Embryonic facial prominence (tissue), 1 donor: ENCODE measurements around the gene MTPN.

Experiments
- DNase-seq: peaks from one replicate; pipeline ENCODE4 v3.0.0-alpha.2; 2016; ENCODE audit errors: extremely low spot score

The MTPN gene, protein sequence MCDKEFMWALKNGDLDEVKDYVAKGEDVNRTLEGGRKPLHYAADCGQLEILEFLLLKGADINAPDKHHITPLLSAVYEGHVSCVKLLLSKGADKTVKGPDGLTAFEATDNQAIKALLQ

DNA sequence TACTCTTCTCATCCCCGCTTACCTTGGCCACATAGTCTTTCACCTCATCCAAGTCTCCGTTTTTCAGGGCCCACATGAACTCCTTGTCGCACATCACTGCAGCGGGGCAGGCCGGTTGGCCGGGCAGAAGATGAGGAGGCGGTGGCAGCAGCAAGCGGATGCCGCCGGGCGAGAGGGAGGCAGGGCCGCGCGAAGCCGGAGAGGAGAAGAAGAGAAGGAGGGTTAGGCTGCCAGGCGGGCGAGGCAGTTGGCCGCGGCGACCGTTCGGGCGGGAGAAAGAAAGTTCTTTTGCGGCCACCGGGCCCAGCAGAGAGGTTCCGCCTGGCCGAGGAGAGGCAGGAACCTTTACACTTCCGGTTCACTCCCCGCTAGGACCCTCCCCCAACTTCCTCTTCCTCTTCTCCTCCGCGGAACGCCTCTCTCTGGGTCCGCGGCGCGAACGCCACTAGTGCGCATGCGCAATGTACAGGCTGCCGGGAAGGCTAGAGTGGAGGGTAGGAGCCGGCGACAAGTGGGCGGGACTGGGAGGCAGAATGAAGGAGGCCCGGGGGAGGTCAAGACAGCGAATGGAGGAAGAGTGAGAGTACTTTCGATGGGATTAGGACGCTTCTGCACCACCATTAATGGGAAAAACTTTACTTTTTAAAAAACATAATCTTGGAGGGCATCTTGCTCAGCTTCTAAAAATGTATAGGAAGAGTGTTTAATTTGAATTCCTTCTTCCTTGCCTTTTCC lies at the start of gene MTPN:
MTPN (minus strand) TSS at position 353 of the 735 bp plus-strand sequence; CDS start at position 94, 259 bp downstream.
- DNase-seq: peak; percentile 95

DNA sequence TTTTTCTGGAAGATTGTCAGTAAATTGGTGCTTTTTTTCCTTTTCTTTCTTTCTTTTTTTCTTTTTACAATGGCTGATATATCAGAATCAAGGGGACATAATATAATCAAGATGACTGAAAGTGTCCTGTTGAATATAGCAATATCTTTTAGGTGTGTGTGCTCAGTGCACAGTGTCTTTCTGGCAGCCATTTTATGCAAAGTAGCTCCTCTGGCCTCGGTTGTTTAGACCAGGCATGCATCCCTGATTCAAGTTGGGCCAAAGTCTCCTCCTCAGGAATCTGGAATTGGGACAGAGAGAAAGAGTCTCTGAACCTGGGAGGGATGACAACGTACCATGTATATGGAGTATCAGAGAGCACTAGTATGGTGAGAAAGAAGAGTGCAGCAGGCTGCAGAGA lies 49.0 kb upstream of the MTPN start:
- no peak for DNase-seq

DNA sequence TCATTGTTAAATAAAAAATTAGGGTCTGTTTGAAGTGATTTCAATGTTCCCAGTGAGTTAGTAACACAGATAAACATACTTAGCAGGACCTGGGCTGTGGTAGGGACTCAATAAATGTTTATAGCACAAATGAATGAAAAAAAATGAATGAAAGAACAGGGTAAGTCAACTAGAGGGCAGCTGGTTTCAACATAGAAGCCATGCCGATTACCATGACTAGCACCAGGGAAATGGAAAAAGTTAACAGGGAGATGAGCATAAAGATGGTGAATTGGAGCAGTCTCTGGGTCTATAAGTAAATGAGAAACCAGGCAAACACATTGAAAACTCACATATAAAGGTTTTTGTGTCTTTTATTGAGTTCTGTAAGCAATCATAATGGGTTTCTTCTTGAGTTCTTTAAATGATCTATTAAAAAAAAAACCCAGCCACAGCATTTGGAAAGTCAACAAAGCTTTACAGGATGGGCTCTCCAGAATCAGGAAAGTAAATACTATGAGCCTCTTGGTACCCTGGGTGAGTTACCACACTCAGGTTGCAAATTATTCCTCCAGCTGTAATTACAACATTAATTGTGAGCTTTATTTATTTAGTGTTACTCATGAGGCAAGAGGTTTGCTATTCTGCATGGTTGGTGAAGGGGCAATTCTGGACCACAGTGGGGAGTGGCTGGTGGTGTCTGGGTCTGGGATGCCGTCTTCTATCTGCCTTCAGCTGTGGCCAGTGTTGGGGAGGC lies 46.1 kb upstream of the MTPN start:
- no peak for DNase-seq

DNA sequence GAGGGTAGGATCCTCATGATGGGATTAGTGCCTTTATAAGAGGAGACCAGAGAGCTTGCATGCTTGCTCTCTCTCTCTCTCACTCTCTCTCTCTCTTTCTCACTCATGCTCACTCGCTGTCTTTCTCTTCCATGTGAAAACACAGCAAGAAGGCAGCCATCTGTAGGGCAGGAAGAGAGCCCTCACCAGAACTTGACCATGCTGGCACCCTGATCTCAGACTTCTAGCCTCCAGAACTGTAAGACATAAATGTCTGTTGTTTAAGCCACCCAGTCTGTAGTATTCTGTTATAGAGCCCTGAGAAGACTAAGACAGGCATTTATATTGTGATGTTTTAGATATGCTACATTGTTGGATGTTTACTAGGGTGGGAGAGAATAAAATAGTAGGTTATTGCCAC lies 43.4 kb upstream of the MTPN start:
- DNase-seq: no peak

DNA sequence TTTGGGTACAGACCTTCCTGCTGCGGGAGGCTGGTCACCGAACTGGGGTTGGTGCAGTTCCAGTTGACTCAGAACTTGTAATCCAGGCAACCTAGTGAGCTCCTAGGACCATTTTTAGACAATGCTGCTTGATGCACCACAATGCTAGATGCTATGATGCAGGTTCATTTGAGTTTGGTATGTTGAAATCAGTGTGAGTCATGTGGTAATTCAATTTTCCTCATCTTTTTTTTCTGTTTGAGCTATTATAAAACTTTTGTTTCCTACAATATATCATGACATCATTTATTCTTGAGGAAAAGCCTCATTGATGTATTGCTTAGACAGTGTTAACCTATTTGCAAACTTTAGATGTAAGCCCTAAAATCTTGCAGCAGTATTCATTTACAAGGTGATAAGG lies 40.9 kb upstream of the MTPN start:
- no peak for DNase-seq

DNA sequence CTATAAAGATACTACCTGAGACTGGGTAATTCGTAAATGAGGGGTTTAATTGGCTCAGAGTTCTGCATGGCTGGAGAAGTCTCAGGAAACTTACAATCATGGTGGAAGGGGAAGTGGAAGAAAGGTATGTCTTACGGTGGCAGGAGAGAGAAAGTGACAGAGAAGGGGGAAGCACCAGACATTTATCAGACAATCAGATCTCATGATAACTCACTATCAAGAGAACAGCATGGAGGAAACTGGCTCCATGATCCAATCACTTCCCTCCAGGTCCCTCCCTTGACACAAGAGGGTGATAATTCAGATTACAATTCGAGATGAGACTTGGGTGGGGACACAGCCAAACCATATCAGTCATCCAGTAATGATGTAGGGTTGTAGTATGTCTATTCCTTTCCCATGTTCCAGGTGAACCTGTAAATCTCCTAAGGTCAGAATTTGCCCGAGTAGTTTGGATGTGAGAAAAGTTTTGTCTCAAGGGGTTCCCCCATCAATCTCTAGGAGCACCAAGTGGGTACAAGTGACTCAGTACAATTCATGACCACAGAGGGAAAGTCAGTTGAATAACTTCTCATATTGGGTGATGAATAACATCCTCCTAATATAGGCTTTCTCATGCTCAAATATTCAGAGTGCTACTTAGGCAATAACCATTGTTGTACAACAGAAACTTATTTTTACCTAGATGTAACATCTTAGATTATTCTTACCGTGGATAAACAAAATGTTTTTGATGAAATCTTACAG lies 39.7 kb upstream of the MTPN start:
- no peak for DNase-seq

DNA sequence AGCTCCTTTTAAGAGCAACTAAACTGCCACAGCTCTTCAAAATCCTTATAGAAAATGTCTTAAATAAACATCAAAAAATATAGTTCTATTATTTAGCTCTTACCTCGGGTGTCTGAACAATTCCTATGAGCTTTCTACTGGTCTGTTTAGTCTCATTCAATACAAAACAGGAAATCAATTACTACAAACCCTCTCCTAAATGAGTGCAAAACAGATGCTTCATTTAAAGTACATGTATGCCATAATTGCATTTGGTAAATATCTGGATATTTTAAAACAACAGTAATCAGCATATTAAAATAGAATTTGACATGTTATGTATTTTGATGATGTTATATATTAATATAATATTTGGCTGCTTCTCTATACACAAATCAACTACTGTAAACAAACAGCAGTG lies 38.5 kb upstream of the MTPN start:
- no peak for DNase-seq

DNA sequence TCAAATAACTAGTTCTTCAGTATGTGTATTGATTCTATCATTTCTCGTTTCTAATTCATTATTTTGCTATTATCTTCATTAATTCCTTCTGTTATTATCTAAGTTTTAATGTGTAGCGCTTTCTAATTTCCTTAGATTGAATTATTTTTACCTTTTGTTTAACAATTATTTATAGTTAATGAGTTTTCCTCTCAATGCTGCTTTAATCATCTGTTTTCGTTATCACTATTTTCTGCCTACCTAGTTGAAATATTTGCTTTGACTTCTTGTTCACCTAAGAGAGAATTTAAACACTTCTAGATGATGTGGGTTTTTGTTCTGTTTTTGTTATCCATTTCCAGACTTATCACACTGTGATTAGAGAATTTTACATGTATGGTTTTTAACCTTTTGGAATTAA lies 37.5 kb upstream of the MTPN start:
- no peak for DNase-seq

DNA sequence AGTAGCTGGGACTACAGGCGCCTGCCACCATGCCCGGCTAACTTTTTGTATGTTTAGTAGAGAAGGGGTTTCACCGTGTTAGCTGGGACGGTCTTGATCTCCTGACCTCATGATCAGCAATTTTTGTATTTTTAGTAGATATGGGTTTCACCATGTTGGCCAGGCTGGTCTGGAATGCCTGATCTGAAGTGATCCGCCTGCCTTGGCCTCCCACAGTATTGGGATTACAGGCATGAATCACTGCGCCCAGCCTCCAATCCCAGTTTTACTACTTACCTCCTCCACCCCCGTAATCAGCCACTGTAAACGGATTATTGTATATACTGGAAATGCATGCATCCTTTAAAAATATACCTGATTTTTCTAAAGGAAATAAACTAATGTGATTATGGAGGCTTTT lies 35.1 kb upstream of the MTPN start:
- no peak for DNase-seq

DNA sequence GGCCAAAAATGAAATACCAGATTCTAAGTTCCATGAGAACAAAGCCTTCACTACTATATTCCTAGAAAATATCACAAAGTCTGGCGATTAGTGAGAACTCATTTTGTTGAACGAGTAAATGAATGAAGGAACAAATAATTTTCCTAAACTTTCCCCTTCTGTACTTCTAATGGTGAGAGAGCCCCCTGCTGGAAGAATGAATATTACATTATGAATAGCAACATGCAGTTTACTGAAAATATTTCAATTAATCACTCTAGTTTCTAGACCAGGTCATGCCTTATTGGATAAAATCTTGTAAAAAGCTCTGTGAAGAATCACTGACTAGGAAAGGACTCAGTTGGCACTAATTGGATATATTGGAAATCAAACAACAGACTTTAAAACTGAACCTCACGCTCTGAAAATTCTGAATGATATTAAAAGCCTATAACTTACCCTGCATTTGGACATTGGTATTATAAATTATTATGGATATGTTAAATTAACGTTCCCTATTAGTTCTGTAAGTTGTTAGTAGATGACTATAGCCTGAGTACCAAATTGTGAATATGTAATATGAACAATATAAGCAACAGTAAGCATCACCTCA lies 32.4 kb upstream of the MTPN start:
- DNase-seq: peak; percentile 13

DNA sequence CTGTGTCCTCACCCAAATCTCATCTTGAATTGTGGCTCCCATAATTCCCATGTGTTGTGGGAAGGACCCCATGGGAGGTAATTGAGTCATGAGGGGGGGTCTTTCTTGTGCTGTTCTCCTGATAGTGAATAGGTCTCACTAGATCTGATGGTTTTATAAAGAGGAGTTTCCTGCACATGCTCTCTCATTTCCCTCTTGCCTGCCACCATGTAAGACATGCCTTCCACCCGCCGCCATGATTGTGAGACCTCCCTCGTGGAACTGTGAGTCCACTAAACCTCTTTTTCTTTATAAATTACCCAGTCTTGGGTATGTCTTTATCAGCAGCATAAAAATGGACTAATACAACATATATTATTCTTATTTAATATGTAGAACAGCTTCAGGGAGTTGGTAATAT lies 29.0 kb upstream of the MTPN start:
- DNase-seq: no peak

DNA sequence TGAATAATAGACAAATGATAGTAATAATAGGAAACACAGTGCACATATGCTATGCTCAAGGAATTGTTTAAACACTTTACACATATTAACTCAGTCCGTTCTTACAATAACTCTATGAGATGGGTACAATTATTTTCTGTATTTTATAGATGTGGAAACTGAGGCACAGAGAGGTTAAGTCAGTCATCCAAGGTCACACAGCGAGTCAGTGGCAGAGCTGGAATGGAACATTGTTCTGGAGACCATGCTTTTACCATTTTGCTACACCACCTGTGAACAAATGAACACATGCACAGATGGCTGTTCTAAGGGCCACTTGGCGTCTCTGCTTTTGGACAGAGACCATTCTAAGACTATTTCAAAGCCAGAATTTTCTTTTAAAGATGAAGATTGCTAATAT lies 26.9 kb upstream of the MTPN start:
- DNase-seq: no peak

DNA sequence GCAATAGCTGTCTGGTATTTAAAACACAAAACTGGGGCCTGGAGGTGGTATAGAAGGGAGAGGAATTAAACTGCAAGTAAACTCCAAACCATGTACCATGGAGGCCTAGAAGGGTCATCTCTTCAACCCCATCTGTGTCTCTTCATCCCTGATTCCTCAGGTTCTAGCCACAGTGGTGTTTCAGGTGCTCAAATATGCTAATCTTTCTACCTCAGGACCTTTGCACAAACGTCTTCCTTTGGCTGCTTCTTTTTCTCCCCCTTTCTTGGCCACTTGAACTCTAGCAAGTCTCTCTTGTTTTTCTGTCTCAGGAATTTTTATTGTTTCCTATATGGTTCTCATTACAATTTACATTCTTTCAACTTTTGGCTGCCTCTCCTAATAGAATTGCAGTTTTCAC lies 25.6 kb upstream of the MTPN start:
- DNase-seq: no peak

DNA sequence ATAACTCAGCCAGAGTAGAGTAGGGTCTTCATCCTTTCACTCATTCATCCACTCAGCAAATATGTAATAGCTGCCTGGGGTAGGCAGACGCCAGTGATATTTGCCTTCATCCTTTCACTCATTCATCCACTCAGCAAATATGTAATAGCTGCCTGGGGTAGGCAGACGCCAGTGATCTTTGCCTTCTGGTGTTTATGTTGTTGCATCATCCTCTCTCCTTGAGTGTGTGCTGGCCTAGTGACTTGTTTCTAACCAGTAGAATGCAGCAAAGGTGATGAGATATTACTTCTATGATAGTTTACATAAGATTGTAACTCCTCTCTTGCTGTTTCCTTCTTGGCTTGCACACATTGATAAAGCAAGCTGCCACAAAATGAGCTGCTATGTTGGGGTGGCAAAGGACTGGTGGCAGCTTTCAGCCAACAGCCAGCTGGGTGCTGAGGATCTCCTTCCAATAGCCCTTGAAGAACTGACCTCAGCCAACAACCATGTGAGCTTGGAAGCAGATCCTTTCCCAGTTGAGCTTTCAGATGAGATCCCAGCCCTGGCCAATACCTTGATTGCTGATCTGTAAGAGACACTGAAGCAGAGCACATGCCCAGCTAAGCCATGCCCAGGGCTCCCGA lies 23.2 kb upstream of the MTPN start:
- DNase-seq: no peak

DNA sequence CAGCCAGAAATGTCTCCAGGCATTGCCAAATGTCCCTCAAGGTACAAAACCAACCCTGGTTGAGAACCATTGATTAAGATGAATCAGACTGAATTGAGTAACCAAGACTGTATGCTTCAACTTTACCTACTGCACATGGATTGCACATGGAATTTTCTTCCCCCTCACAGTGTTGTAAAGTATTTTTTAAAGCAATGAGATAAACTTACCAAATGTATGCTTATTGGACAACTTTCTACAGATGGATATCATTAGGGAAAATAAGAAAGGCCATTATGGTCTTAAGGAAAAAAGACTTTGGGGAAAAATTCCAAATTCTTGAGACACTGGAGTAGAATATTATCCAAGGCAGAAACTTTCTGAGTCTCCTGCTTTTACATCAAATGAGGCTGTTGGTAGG lies 20.9 kb upstream of the MTPN start:
- DNase-seq: no peak

DNA sequence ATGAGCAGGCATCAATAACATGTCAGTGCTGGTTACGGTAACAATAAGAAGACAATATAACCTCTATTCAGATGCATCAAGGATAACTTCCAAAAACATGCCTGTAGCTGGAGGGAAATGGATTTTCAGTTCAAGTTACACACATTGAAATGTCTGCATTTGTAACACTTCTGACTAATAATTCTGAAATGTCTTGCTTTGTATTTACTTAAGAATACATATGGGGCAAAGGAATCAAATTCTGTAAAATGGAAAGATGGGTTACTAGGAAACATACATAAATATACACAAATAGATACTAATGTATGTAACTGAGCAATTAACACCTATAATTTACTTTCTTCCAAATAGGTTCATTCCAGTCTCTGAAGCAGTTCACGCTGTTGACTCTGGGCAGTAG lies 18.6 kb upstream of the MTPN start:
- no peak for DNase-seq

DNA sequence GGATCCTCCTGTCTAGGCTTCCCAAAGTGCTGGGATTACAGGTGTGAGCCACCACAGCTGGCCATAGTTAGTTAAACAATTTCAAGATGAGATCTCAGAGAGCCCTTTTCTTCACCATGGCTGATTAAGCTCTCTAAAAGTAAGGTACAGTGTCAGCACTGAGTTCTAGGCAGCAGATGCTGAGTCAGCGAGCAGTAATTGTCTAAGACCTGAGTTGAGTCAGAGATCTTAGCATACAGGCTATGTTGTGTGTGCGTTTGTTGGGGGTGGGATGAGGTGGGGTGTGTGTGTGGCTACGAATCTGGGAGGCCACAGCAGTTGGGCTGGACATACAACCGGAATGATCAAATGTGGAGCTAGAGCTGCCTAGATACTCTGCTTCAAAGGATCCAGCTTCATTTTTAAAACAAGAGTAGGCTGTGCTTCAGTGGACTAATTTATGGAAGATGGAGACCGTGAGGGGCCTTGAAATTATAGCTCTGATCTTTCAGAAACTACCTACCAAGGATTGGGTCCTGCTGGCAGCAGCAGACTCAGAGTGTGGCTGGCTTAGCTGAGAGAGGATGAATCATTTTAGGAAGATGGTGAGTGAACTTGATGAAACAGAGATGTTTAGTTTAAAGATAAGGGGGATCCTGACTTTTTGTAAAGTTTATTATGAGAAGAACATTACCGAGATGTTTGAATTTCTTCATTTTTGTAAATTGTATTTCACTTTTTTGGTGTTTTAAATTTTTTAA lies 17.5 kb upstream of the MTPN start:
- no peak for DNase-seq

DNA sequence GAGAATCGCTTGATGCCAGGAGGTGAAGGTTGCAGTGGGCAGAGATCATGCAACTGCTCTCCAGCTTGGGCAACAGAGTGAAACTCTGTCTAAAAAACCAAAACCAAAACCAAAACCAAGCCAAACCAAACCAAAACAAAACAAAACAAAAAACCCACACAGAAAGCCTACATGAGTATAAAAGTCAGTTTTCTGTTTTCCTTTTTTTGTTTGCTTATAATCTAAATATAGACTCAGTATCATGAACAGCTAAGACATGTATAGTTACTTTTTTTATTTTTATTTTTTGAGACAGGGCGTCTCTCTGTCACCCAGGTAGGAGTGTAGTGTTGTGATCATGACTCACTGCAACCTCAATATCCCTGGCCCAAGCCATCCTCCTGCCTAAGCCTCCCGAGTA lies 16.8 kb upstream of the MTPN start:
- no peak for DNase-seq

DNA sequence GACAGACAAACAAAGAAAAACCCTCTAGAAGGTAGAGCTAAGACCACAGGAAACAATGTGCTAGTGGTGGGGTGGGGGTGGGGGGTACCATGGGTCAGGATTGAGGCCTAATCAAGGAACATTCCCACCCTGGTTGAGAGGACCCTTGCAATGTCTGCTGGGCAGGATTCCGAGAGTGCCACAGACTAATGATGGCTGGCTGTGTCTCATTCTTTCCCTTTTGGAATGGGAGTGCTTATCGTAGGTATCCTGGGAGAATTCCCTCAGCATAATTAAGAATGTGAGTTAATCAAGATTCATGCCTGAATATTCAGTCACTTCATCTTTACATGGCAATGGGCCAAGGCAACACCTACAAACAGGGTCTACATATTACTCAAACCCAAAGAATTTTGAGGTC lies 14.7 kb upstream of the MTPN start:
- DNase-seq: no peak

DNA sequence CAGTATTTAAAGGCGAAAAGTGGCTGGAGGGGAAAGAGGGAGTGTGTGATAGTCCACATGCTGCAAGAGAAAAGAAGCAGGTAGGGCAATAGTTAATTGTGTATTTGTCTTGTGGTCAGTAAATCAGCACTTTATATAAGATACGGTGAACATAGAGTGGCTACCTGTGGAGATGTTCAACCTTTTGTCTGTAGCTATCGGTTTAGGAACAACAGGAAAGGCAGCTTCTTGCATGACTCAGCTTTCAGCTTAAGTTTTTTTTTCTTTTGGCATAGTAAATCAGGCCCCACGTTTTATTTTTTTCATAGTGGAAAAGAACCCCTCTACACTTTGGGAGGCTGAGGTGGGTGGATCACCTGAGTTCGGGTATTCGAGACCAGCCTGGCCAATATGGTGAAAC lies 14.2 kb upstream of the MTPN start:
- DNase-seq: no peak

DNA sequence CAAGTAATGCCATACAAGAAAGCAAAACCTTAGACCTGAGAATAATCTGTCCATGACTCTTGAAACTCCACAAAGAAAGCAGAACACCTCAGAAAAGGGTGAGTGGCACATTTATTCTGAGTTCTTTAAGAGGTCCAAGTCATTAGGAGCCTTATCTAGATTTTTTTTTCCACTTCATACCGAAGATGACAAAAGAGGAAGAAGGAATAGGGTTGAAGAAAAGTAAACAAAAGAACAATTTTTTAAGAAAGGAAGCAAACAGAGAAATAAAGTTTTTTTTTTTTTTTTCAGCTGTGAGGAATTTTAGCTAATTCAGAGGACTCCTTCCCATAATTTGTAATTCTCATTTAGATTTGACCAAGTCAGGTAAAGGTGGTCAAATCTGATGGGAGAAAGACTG lies 13.1 kb upstream of the MTPN start:
- DNase-seq: no peak
